GM12874 (cell line): ENCODE results near the gene ARSH.

Experiments
- CTCF ChIP-seq: IDR thresholded peaks from 2 replicates; pipeline ENCODE4 v1.5.1; 2011; ENCODE audit warnings: low read depth, mild to moderate bottlenecking, control low read depth, low read length, moderate library complexity; ENCODE audit not compliant: insufficient read depth

The ARSH gene

GRCh38 chrX:3017492-3017891 is 11.1 kb downstream of the ARSH start:
- no peak for TF ChIP-seq CTCF

- TF ChIP-seq CTCF = no peak
These were observed 17.8 kb downstream of the ARSH start for GRCh38 chrX:3024176-3024575.

GRCh38 chrX:3026074-3026815 is 19.9 kb downstream of the ARSH start:
- no peak for TF ChIP-seq CTCF

- TF ChIP-seq CTCF = no peak
These were observed 22.8 kb downstream of the ARSH start for GRCh38 chrX:3029129-3029528.

- TF ChIP-seq CTCF = no peak
These were observed 30.9 kb downstream of the ARSH start for GRCh38 chrX:3037218-3037617.

GRCh38 chrX:3044196-3044595 is 37.9 kb downstream of the ARSH start:
- no peak for TF ChIP-seq CTCF

GRCh38 chrX:3044671-3045070 is 38.3 kb downstream of the ARSH start:
- no peak for TF ChIP-seq CTCF
